ENCODE measurements around the gene SLC4A7. TPM values are rescaled to one million over a fixed set of nuclear protein-coding genes. Genes with fewer than 3 reads are reported as not detected.
A peak's percentile ranks its signal among the peaks of the same experiment; 100 is the strongest.

SLC4A7 gene
- total RNA-seq, 1 donor from 2014 or later = 67.4 TPM

DNA sequence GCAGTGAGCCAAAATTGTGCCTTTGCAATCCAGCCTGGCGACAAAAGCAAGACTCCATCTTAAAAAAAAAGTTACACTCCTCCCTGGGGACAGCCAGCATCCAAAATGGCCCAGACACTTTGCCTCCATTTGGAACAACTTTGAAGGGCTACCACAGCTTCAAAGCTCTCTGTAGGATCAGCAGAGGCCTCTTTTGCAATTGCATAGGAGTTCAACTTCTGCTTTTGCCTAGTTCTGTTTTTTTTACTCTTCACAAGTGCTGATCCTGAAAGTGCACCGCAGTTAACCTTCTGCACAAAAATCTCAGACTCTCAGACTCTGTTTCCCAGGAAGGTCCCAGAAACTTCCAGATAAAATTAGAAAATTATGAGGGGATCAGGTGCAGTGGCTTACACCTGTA lies 25.2 kb upstream of the SLC4A7 start:
- TF ChIP-seq, protein P1, sequence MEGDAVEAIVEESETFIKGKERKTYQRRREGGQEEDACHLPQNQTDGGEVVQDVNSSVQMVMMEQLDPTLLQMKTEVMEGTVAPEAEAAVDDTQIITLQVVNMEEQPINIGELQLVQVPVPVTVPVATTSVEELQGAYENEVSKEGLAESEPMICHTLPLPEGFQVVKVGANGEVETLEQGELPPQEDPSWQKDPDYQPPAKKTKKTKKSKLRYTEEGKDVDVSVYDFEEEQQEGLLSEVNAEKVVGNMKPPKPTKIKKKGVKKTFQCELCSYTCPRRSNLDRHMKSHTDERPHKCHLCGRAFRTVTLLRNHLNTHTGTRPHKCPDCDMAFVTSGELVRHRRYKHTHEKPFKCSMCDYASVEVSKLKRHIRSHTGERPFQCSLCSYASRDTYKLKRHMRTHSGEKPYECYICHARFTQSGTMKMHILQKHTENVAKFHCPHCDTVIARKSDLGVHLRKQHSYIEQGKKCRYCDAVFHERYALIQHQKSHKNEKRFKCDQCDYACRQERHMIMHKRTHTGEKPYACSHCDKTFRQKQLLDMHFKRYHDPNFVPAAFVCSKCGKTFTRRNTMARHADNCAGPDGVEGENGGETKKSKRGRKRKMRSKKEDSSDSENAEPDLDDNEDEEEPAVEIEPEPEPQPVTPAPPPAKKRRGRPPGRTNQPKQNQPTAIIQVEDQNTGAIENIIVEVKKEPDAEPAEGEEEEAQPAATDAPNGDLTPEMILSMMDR (IDR thresholded peaks at IDR 0.05) = no peak
- H3K27ac Mint-ChIP-seq (ENCODE audit: unreplicated experiment) = no peak overlapping the region
- no peaks in the 10 kb centered on the region for H3K36me3 Mint-ChIP-seq (ENCODE audit: low read depth)
- DNase-seq (ENCODE audit: low spot score) = no peak
- H3K4me3 Mint-ChIP-seq (ENCODE audit: unreplicated experiment) = no peak overlapping the region
- H3K4me1 Mint-ChIP-seq (ENCODE audit: low read depth) = peaks cover 19% of the 10 kb centered on the region
- no peaks in the 10 kb centered on the region for H3K27me3 Mint-ChIP-seq (ENCODE audit: low read depth)
- peaks cover 6% of the 10 kb centered on the region for H3K9me3 Mint-ChIP-seq (ENCODE audit: low read depth)

DNA sequence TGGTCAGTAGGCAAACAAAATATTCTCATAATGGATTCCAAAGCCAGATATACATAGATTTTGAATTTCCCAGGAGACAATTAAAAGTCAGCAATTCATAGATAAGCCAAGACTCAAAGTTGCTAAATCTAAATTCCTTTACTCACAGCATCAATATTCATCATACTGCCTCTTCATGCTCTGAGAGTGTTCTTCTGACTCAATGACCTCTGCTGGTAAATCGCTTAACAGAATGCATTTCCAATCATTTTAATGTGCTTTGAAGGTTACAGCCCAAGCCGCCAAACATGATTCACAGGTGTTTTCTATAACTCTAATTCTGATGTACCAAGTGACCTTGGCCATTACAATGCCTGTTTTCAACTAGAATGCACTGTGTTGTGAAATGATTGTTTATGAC lies 24.2 kb upstream of the SLC4A7 start:
- H3K36me3 Mint-ChIP-seq (ENCODE audit: low read depth) = no peaks in the 10 kb centered on the region
- no peak overlapping the region for H3K4me3 Mint-ChIP-seq (ENCODE audit: unreplicated experiment)
- TF ChIP-seq, protein P1 (IDR thresholded peaks at IDR 0.05) = no peak
- no peaks in the 10 kb centered on the region for H3K27me3 Mint-ChIP-seq (ENCODE audit: low read depth)
- DNase-seq (ENCODE audit: low spot score) = no peak
- H3K27ac Mint-ChIP-seq (ENCODE audit: unreplicated experiment) = no peak overlapping the region
- H3K4me1 Mint-ChIP-seq (ENCODE audit: low read depth) = peaks cover 29% of the 10 kb centered on the region
- peaks cover 6% of the 10 kb centered on the region for H3K9me3 Mint-ChIP-seq (ENCODE audit: low read depth)

DNA sequence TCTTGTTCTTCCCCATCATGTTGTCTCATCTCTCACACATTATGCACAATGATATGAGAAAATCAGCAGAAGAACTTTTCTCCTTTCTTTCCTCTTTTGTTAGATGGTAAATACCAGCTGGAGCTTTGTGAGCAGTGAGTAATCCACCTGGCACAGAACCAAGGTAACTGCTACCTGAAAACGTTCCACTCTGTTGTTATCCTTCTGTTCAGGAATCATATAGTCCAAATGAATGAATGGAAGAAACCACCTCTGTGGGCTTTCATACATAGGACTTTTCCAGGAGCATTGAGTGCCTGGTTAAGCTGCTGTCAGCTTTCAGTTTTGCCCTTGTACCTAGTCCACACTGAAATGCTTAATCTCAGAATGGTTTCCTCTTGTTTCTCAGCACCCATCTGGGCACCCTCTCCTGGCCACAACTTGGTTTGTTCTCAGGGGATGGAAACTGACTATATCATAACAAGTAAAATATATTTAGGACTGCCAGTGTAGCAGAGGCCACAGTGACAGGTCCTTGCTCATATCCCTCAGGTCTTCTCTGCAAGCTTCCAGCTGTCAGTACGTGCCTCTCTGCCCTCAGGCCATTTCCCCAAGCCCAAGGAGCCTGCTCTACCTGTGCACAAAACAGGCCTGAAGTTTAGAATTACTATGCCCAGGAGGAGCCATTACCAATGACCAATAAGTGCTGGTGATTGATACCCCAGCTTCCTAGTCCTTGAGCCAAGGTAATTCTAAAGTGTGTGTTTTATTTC lies 23.5 kb upstream of the SLC4A7 start:
- Mint-ChIP-seq H3K27ac (ENCODE audit: unreplicated experiment) (no peak overlapping the region), H3K4me1 (ENCODE audit: low read depth) (peaks cover 31% of the 10 kb centered on the region), H3K27me3 (ENCODE audit: low read depth) (no peaks in the 10 kb centered on the region), H3K4me3 (ENCODE audit: unreplicated experiment) (no peak overlapping the region), H3K9me3 (ENCODE audit: low read depth) (peaks cover 6% of the 10 kb centered on the region), H3K36me3 (ENCODE audit: low read depth) (no peaks in the 10 kb centered on the region)
- TF ChIP-seq, protein P1 (IDR thresholded peaks at IDR 0.05) = no peak
- DNase-seq (ENCODE audit: low spot score) = no peak

DNA sequence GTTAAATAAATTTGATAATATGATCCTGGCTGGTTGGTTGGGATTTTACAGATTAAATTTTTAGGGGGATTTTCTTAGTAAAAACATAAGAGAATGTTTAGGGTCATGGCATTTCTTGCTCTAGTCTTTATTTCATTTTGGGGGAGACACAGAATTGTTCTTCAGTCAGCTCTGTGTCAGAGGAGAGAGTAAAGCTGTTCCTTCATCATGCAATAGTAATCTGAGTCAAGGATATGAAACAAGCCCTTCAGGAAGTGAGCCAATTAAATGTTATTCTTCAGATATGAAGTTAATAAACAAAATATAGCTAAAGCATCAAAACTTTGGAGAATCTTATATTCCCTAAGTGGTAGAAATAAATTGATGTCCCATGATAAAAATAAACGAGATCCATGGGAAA lies 22.9 kb upstream of the SLC4A7 start:
- H3K4me1 Mint-ChIP-seq (ENCODE audit: low read depth) = peaks cover 31% of the 10 kb centered on the region
- no peaks in the 10 kb centered on the region for H3K36me3 Mint-ChIP-seq (ENCODE audit: low read depth)
- H3K27ac Mint-ChIP-seq (ENCODE audit: unreplicated experiment) = peak overlapping the region; percentile 12
- no peaks in the 10 kb centered on the region for H3K27me3 Mint-ChIP-seq (ENCODE audit: low read depth)
- TF ChIP-seq, protein P1 (IDR thresholded peaks at IDR 0.05) = no peak
- H3K4me3 Mint-ChIP-seq (ENCODE audit: unreplicated experiment) = no peak overlapping the region
- no peak for DNase-seq (ENCODE audit: low spot score)
- peaks cover 6% of the 10 kb centered on the region for H3K9me3 Mint-ChIP-seq (ENCODE audit: low read depth)

DNA sequence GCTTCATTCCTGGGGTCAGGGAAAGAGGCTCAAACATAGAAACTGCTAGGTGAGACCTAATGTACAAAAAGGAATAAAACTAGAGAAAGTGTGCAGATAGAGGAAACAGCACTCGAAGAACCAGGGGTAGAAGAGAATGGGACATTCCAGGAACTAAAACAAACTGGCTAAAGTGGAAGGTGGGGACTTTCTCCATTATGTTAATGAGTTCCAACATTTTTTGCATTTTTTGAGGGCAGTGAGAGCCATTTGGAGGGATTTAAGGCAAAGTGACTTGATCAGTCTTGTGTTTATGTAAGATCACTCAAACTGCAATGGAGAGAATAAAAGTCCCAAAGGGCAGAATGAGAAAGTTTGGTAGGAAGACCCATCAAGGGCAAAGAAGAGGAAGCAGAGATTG lies 20.6 kb upstream of the SLC4A7 start:
- H3K27ac Mint-ChIP-seq (ENCODE audit: unreplicated experiment) = peak overlapping the region; percentile 13
- TF ChIP-seq, protein P1 (IDR thresholded peaks at IDR 0.05) = no peak
- no peak for DNase-seq (ENCODE audit: low spot score)
- H3K4me1 Mint-ChIP-seq (ENCODE audit: low read depth) = peaks cover 36% of the 10 kb centered on the region
- no peaks in the 10 kb centered on the region for H3K27me3 Mint-ChIP-seq (ENCODE audit: low read depth)
- no peak overlapping the region for H3K4me3 Mint-ChIP-seq (ENCODE audit: unreplicated experiment)
- peaks cover 6% of the 10 kb centered on the region for H3K9me3 Mint-ChIP-seq (ENCODE audit: low read depth)
- H3K36me3 Mint-ChIP-seq (ENCODE audit: low read depth) = no peaks in the 10 kb centered on the region
